GM12878 (cell line): ENCODE data around the gene ATF6.

Source experiments
- MAX ChIP-seq: IDR thresholded peaks from 2 replicates; pipeline ENCODE4 v1.6.1; 2012; ENCODE audit warnings: low read depth, low read length, improper control_type of control experiment
- NFIC ChIP-seq: IDR thresholded peaks from 2 replicates; pipeline ENCODE4 v1.6.1; 2012; ENCODE audit warnings: low read depth, mild to moderate bottlenecking, inconsistent platforms, low read length, moderate library complexity
- POLR2A ChIP-seq: IDR thresholded peaks from 2 replicates; pipeline ENCODE4 v1.6.1; 2011; ENCODE audit warnings: low read depth, mild to moderate bottlenecking, low read length
- POLR2AphosphoS5 ChIP-seq: IDR thresholded peaks from 2 replicates; pipeline ENCODE4 v1.6.1; 2011; ENCODE audit warnings: mild to moderate bottlenecking, low read length, inconsistent platforms
- TCF12 ChIP-seq: IDR thresholded peaks from 2 replicates; pipeline ENCODE4 v1.6.1; 2011; ENCODE audit warnings: low read depth, mild to moderate bottlenecking, low read length

DNA sequence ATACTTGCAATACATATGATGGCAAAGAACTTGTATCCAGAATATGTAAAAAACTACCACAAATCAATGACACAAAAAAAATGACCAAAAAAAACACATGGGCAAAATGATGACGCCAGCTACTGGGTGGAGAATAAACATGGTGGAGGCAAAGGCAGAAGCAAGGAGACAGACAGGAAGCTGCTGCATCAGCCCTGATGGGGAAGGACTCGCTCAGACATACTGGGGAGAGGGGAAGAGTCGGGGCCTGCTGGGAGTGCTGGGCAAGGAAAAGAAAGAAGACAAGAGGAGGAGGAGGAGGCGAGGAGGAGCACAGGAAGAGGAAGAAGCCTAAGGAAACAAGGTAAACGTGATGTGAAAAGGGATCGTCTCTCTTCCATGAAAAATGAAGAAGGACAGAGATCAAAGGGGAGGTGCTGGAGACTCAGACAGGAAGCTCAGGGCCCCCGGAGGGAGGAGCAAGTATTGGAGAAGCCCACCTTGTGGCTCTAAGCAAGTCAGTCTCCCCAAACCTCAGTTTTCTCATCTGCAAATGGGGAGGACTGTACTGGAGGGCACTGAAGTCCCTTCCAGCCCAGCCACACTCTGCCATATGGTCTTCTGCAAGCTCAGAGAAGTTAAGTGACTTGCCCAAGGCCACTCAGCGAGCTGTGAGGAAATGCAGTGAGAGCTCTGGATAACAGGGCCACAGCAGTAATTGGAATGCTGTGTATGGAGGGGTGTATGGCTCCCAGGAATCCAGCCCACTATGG is 233.4 kb downstream of the ATF6 start:
- TF ChIP-seq MAX (no peak), NFIC (no peak), TCF12 (no peak), POLR2AphosphoS5 (no peak), POLR2A (no peak)
